GM12872 (cell line): ENCODE results near the gene THBS1.

Experiments
- CTCF ChIP-seq: IDR thresholded peaks from 3 replicates; pipeline ENCODE4 v1.5.1; 2011; ENCODE audit warnings: low read depth, mild to moderate bottlenecking, low read length, moderate library complexity; ENCODE audit not compliant: insufficient read depth

THBS1 gene

GRCh38 chr15:39622660-39623516, 42.0 kb downstream of the THBS1 start:
- TF ChIP-seq CTCF: no peak

- TF ChIP-seq CTCF: no peak
These were observed 42.7 kb downstream of the THBS1 start for GRCh38 chr15:39623529-39623931.

GRCh38 chr15:39624806-39625205, 43.9 kb downstream of the THBS1 start:
- no peak for TF ChIP-seq CTCF

- TF ChIP-seq CTCF: no peak
These were observed 44.6 kb downstream of the THBS1 start for GRCh38 chr15:39625451-39625850.

- no peak for TF ChIP-seq CTCF
These were observed 45.0 kb downstream of the THBS1 start for GRCh38 chr15:39625856-39626255.

GRCh38 chr15:39627451-39628143, 46.7 kb downstream of the THBS1 start:
- TF ChIP-seq CTCF: no peak

- no peak for TF ChIP-seq CTCF
These were observed 47.2 kb downstream of the THBS1 start for GRCh38 chr15:39628144-39628508.
